HG03045 (cell line): Measurements from ENCODE around the gene FNDC3B.
A peak's percentile ranks its signal among the peaks of the same experiment; 100 is the strongest.

ENCODE experiments used
- ATAC-seq: cut with Tn5 transposase; IDR thresholded peaks from one replicate; pipeline ENCODE4 v1.9.1; 2021; ENCODE audit warnings: mild to moderate bottlenecking, moderate library complexity; ENCODE audit not compliant: unreplicated experiment

FNDC3B gene

GRCh38 chr3:172071780-172072330 is 32.5 kb downstream of the FNDC3B start:
- ATAC-seq = no peak

DNA sequence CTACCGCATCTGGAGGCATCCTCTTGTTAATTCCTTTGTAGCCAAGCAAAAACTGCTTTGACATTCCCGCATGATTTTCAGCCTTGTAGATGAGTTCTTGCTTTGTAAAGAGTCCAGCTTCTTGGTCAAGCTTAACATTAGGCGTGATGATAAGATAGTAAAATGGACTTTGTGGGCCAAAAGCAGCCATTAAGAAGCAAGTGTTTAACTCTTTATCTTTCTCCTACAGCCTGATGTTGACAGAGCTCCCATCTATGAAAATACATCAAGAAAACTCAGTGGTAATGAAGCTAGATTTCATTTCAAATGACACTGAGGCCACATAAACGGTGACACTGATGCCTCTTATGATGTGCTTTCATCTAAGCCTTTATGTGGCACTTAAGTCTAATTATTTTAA is 33.2 kb downstream of the FNDC3B start:
- ATAC-seq = no peak

DNA sequence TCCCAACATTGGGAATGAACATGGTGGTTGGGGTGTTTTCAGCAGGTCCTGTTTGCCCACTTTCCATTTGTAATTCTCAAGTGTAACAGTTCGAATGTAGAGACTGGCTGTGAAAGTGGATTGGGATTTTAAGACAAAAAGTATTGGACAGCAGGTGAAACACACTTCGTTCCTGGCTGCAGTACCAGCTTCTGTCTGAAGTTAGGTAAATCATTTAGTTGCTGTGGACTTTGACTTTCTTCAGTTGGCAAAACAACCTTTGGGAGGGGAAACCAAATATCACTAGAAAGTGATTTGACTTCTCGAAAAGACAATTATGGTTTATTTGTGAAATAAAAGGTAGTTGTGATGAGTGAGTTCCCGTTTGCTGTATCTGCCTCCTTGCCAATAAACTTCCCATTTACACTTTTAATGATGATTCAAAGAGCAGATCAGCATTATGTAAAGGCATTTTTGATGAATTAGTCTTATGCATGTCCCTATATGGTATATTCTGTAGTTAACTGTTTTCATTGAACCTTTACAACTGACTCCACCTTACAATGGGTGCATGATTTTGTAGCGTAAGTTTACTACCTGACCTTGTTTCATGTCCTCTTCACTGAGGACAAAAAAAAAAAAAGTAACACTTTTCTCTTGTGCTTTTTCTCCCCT is 34.0 kb downstream of the FNDC3B start:
- ATAC-seq = no peak

DNA sequence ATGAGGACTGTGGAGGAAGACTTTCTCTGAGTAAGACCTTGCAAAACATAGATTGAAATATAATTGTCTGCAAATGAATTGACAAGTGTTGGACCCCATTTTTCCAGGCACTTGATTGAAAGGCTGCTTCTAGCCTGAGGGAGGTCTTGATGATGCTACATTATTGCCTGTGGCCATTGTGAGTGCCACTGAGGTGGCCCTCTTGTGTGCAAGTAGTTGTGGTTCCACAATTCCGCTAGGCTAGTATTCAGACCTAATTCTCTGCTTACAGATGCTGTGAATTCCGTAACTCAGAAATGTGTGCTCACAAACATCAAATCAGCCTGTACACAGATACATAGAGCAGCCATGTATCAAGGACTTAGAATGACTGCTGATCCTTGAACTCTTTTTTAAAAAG is 34.7 kb downstream of the FNDC3B start:
- ATAC-seq = no peak

DNA sequence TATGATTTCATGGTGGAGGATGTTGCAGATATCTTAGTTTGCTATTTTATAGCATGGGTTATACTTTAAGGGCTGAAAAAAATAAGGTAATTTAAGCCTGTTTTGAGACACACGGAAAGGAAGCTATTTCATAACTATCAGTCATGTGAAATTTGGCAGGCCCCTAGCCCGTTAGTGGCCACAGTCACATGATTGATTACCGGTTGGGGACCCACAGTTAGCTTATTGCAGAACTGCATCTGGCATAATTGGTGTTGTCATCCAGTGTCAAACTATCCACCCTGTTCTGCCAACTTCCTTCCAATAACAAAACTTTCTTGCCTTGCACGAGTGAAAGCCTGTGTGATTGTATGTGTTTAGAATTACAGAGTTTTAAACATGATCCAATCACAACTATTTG is 35.2 kb downstream of the FNDC3B start:
- no peak for ATAC-seq

- no peak for ATAC-seq
Observed at GRCh38 chr3:172076212-172076611, 36.8 kb downstream of the FNDC3B start.

DNA sequence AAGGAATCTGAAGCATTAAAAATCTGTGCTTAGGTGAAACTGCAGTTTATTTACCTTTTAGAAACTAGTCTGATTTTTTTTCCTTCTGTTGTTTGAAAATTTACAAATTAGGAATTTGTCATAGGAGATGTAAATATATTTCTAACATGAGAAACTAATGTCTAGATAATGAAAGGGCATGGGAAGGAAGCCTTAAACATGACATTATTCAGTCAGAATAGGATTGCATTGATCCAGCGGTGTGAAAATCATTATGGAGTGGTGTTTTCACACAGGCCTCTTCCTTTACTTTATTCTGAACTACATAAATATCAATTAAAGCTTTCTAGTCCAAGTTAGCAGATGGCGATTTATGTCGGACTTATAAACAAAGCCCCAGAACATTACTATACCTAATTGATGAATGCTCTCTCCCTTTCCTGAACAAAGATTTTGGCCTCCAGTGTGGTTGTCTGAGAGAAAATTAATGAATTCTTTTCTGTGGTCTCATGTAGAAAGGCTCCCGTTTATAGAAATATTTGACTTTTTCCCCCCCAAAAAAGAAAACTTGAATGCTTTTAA is 37.9 kb downstream of the FNDC3B start:
- ATAC-seq = no peak

DNA sequence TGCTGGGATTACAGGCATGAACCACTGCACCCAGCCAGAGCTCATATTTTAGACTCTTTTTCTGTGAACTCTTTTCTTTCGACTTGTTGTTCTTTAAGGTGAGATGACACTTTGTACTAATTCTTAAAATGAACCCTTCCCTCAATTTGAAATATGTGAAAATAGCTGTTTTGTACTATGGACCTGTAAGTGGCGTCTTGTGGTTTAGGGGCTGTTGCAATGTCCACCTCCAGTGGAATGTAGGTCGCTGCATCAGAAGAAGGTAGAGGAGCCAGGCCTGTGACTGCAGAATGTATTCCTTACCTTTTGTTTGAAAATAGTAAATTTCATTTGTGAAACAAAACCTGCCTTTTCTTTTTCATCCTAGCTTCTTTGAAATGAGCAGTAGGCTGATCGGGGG is 38.9 kb downstream of the FNDC3B start:
- ATAC-seq = no peak

DNA sequence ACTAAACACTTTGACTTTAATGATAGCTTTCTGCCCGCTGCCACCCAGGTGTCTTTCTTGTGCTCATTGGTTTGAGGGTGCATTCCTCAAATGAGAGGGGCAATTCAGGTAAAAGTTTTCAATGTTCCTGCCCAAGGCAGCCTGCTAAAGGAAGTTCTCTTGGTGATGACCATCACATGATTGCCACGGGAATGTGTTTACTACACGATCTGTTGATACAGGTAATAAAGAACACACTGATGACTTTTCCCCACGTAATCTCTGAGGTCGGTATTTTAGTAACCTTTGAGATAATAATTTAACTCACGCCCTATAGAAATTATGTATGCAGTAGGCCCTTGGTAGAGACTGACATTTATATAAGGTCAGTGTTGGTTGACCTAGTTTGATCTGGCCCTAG is 39.3 kb downstream of the FNDC3B start:
- no peak for ATAC-seq

GRCh38 chr3:172079326-172079976 is 40.1 kb downstream of the FNDC3B start:
- no peak for ATAC-seq

DNA sequence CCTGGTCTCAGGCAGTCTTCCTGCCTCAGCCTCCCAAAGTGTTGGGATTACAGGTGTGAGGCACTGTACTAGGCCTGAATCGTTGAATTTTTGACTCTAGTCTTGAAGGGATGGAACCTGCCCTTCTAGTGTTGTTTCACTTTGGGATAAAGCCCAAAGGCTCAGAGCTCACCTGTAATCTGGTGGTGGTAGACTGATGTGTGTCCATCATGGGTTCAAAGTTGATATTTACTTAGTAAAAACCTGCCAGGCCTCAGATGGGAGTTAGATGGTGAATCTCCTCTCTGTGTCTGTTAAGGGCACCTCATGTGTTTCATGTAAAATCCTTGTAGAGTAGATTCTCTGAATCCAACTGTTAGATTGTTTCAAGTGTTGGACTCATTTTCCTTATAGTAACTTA is 41.1 kb downstream of the FNDC3B start:
- ATAC-seq = no peak

GRCh38 chr3:172082269-172082668 is 42.9 kb downstream of the FNDC3B start:
- ATAC-seq = no peak

DNA sequence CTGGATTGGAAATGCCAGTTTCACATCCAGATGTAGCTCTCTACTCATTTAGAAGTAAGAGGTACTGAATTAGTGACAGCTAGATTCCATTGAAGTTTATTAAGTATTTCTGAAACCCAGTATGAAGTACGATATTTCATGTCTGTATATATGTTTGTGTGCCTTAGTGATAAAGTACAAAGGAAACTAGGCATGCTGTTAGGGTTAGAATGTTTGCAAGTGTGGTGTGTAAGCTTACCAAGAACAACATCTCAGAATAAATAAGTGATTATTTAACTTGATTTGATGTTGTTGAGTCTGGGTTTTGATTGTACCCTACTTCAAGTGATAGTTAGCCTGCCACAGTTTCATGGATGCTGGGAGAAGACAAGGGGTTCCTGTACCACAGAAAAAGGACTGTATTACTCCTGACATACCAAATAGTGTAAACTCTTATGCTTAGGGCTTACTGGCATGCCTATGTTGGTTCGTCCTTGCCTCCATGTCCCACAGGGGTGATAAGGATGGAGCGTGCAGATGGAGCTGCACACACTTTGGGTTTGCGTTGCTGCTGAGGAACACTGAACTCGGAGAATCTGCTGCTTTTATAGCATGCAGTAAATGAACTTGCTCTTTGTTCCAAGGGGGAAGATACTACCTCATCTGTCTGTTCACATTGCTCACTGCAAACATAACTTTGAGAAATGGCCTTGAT is 43.6 kb downstream of the FNDC3B start:
- no peak for ATAC-seq

DNA sequence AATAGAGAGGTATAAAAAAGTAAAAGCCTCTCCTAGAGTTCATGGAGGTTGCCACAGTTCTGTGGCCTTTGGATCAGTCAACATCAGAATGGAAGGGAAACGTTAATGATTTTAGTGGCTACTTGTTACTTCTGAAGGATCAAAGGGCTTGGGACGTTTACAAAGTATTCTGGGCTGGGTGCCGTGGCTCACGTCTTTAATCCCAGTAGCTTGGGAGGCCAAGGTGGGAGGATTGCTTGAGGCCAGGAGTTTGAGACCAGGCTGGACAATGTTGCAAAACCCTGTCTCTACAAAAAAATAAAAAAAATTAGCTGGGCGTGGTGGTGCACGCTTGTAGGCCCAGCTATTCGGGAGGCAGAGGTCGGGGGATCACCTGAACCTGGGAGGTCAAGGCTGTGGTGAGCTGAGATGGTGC is 44.6 kb downstream of the FNDC3B start:
- no peak for ATAC-seq

GRCh38 chr3:172084871-172085556 is 45.6 kb downstream of the FNDC3B start:
- ATAC-seq = no peak

- no peak for ATAC-seq
Observed at GRCh38 chr3:172085557-172085895, 46.1 kb downstream of the FNDC3B start.

DNA sequence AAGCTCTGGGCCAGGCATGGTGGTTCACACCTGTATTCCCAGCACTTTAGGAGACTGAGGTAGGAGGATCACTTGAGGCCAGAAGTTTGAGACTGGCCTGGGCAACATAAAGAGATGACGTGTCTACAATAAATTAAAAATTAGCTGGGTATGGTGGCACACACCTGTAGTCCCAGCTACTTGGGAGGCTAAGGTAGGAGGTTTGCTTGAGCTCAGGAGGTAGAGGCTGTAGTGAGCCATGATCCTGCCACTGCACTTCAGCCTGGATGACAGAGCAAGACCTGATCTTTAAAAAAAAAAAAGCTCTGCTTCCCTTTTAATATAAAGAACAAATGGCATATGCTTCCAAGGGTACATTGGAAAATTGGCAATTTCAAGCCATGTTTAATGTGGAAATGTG is 46.7 kb downstream of the FNDC3B start:
- no peak for ATAC-seq

DNA sequence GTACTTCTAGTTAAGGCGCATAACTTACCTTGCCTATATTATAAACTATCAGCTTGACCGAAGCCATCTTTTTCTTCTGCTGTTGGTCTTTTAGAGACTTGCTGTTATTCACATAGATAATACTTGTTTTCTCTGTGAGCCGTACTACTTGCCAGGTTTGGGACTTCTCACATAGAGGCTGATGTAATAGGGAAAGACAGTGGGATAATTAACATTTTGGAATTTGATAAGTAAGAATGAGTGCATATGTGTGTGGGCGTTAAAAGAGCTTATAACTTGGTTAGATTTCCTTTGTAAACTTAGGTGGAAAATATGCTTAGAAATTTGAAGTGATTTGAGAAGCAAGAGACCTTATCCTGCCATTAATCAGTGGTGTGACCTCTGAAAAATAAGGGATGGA is 47.8 kb downstream of the FNDC3B start:
- ATAC-seq = no peak

- ATAC-seq = peak; percentile 87
Observed at GRCh38 chr3:172087602-172088580, 48.5 kb downstream of the FNDC3B start.

DNA sequence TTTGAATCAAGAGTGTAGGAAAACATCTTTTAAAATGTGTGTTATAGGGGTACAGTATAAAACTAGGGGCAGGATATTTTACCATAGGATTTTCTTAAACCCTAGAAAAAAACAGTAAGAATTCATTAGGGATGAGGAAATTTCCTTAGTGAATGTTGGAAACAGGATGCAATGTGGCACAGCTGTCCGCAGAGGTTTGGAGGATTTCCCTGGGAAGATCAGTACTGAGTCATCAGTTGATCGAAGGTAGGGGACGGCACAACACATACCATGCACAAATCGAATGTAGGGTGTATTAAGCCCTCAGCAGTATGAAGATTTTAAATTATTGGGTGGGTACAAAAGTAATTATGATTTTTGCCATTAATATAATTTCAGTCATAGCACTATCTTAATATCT is 49.9 kb downstream of the FNDC3B start:
- no peak for ATAC-seq
